NCI-H2171 treated with DMSO at 0.1 percent for 48 hours (cell line): ENCODE results near the gene CNKSR1.
"Not testable (repeated sequence)": the region's sequence is repeated elsewhere in the genome, so short reads cannot be mapped to it uniquely, and the experiment has no call there.

Experiments used
- DNase-seq: peaks from one replicate; lab custom pipeline; 2025; lab: John Stamatoyannopoulos, UW

CNKSR1 gene

GRCh38 chr1:26230682-26231081, 53.4 kb downstream of the CNKSR1 start:
- DNase-seq = not testable (repeated sequence)

- DNase-seq = peak; percentile 98
These were observed 56.8 kb downstream of the CNKSR1 start, which contains the start of gene CEP85 for GRCh38 chr1:26233903-26234643. Gene CEP85, plus strand, starts transcription at chr1:26234200. Its CDS starts 5,584 bp downstream, at chr1:26239784.

GRCh38 chr1:26234644-26235370, 57.5 kb downstream of the CNKSR1 start:
- DNase-seq = peak; percentile 76

- DNase-seq = peak; percentile 56
These were observed 60.1 kb downstream of the CNKSR1 start for GRCh38 chr1:26237230-26237966.
